GM18520 (cell line): ENCODE data around the gene TMIGD1.

Experiments used
- ATAC-seq: cut with Tn5 transposase; IDR thresholded peaks from one replicate; pipeline ENCODE4 v1.9.1; 2021; ENCODE audit not compliant: unreplicated experiment

Gene TMIGD1

GRCh38 chr17:30290696-30291542 is 42.9 kb downstream of the TMIGD1 start:
- ATAC-seq = no peak

GRCh38 chr17:30290077-30290476 is 43.8 kb downstream of the TMIGD1 start:
- no peak for ATAC-seq

GRCh38 chr17:30279156-30279555 is 54.7 kb downstream of the TMIGD1 start:
- ATAC-seq = no peak

GRCh38 chr17:30278032-30278431 is 55.8 kb downstream of the TMIGD1 start:
- ATAC-seq = no peak

- ATAC-seq = no peak
Measured at GRCh38 chr17:30275911-30276310, 57.9 kb downstream of the TMIGD1 start.

GRCh38 chr17:30274887-30275286 is 59.0 kb downstream of the TMIGD1 start:
- no peak for ATAC-seq

DNA sequence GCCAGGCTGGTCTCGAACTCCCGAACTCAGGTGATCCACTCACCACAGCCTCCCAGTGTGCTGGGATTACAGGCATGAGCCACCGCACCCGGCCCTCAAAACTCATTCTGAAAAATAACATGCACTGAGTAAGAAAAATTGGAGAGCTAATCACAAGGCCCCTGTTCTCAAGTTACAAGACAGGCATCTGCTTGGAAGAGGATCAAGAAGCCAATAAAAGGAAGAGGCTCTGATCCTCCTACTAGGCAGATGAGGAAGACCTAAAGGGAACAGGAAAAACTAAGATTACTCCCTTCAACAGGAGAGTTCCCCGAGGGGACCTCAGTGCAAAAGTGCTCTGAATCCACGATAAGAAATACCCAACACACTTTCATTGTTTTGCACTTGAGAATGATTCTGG is 60.5 kb downstream of the TMIGD1 start:
- ATAC-seq = no peak

- ATAC-seq = no peak
Measured at GRCh38 chr17:30271102-30271501, 62.8 kb downstream of the TMIGD1 start.

DNA sequence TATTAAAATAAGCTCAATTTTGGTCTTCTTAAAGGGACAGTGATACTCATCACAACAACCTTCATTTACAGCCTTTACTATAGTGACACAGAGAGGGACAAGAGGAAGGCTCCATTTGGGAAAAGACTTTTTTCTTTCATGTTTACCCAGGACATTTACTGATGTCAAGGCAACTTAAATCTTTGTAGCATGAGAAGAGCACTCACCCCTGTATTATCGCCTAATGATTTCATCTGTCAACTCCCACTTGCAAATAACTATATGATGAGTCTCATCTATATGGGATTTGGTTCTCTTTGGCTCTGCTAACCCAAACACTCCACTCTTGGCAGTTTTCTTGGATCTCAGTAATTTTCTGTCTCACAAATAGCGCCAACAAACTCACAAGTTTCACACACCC is 66.2 kb downstream of the TMIGD1 start:
- no peak for ATAC-seq
